Inflammatory macrophage (primary cell): ENCODE results near the gene UBP1.
A peak's percentile ranks its signal among the peaks of the same experiment; 100 is the strongest.
"Not testable (repeated sequence)": the region's sequence is repeated elsewhere in the genome, so short reads cannot be mapped to it uniquely, and the experiment has no call there.

Experiments
- DNase-seq, 2 donors: peaks; one replicate each; pipeline ENCODE4 v3.0.0-alpha.2; 2020 to 2022

UBP1 gene

GRCh38 chr3:33388374-33389100 lies 51.7 kb downstream of the UBP1 start:
- DNase-seq: no peak

GRCh38 chr3:33386631-33387030 lies 53.6 kb downstream of the UBP1 start:
- no peak for DNase-seq

GRCh38 chr3:33385423-33385822 lies 54.8 kb downstream of the UBP1 start:
- no peak for DNase-seq

GRCh38 chr3:33383951-33384350 lies 56.3 kb downstream of the UBP1 start:
- no peak for DNase-seq

GRCh38 chr3:33380653-33381052 lies 59.6 kb downstream of the UBP1 start:
- DNase-seq: no peak

GRCh38 chr3:33377931-33378330 lies 62.3 kb downstream of the UBP1 start:
- no peak for DNase-seq

GRCh38 chr3:33377489-33377888 lies 62.7 kb downstream of the UBP1 start:
- no peak for DNase-seq

- DNase-seq: no peak
Measured at GRCh38 chr3:33373082-33373437, 67.1 kb downstream of the UBP1 start.

- DNase-seq: peak; percentile 43 to 61
Measured at GRCh38 chr3:33372218-33373081, 67.8 kb downstream of the UBP1 start.

GRCh38 chr3:33364531-33365128 lies 75.6 kb downstream of the UBP1 start:
- no peak for DNase-seq

GRCh38 chr3:33364060-33364459 lies 76.1 kb downstream of the UBP1 start:
- no peak for DNase-seq

- DNase-seq: no peak
Measured at GRCh38 chr3:33363113-33363800, 76.9 kb downstream of the UBP1 start.

GRCh38 chr3:33360136-33360825 lies 79.9 kb downstream of the UBP1 start:
- no peak for DNase-seq

GRCh38 chr3:33358172-33358781 lies 81.9 kb downstream of the UBP1 start:
- no peak for DNase-seq

- no peak for DNase-seq
Measured at GRCh38 chr3:33355611-33356010, 84.6 kb downstream of the UBP1 start.

GRCh38 chr3:33339758-33340157 lies 100.4 kb downstream of the UBP1 start:
- DNase-seq: no peak

- DNase-seq: not testable (repeated sequence)
Measured at GRCh38 chr3:33338936-33339465, 101.2 kb downstream of the UBP1 start.
